ENCODE data around the gene ABCC5. TPM values are rescaled to one million over a fixed set of nuclear protein-coding genes. Genes with fewer than 3 reads are reported as not detected.

The ABCC5 gene
- total RNA-seq, 1 experiment from 2014 or later = 10.0 TPM

DNA sequence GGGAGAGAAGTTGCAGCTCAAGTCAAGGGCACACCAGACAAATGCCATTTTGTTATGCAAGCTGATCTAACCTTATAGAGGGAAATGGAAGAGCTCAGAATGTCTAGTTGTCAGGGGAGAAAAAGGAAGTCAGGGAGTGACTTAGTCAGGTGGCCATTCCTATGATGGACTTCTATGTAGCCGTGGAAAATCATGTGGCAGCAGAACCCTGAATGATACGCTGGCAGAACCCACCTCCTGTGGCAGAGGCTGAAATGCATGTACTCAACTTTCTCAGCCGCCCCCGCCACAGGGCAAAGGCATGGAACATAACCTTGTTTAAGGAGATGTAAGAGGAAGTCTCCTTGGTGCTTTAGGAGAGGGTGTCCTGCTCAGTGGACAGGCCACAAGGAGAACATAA lies 95.3 kb downstream of the ABCC5 start:
- no peak for DNase-seq (ENCODE audit: low read depth)

DNA sequence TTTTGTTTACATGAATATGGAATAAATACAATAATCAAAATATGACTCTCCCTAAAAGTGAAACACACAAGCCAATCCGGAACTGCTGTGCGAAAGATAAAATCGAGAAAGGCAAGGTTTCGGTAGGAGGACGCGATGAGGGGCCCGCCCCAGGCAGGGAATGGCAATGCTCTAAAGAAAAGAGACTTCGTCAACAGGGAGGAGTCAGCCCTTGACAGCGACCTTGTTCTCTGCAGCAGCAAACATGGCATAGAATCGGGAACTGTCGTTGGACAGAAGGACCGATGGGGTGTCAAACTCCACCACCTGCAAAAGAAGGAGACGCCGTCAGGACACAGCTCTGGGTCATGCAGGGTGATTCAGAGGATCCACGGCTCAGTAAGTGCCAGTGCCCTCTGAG lies 96.6 kb downstream of the ABCC5 start:
- DNase-seq (ENCODE audit: low read depth) = no peak

DNA sequence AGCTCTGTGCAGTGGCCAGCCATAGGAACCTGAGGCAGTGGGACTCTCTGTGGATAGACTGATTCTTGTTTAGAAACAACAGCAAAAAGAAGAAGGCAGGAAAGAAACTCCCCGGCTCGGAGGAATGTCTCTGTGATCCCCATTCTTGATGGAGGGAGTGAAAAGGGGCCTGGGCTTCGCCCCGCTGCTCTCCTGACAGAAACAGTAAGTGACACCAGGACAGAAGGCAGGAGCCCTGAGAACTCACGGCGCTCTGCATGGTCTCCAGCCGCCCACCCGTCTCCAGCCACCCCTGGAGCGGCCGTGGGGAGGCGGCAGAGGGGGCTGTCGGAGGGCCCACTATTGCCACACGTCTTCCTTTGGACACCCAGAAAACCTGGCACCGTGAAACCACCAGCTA lies 97.3 kb downstream of the ABCC5 start:
- DNase-seq (ENCODE audit: low read depth) = no peak

DNA sequence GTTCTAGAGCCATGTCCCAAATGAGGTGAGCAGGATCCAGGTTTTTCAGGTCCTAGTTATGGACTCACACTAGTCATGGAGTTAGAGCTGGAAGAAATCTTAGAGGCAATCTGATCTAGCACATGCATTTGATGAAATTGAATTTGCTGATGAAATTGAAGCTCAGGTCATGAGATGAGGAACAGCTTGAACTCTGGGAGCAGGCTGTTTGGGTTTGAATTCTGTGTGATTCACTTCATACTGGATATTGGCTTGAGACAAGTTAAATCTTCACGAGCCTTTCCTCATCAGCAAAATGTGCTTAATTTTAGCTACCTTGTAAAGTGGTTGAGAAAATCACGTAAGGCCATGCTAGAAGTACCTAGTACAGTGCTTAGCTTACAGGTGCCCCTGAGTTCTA lies 99.5 kb downstream of the ABCC5 start:
- DNase-seq (ENCODE audit: low read depth) = no peak

DNA sequence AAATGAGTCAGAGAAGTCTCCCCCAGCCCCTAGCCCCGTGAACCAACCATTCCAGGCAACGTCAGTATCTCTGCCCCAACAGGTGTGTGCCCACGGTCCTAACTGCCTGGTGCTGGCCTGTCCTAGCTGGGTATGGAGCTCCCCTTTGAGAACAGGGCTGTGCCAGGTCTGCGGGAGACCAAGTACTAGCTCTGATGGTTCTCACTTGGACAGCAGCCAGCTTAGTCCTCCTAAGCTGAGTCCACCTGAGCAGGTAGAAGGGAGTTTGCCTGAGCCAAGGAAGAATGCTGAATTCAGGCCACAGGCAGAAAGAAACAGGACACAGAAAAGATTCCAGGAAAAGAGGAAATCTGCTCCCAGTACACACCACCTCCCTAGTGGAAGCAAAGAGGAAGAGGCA lies 99.9 kb downstream of the ABCC5 start:
- DNase-seq (ENCODE audit: low read depth) = no peak

DNA sequence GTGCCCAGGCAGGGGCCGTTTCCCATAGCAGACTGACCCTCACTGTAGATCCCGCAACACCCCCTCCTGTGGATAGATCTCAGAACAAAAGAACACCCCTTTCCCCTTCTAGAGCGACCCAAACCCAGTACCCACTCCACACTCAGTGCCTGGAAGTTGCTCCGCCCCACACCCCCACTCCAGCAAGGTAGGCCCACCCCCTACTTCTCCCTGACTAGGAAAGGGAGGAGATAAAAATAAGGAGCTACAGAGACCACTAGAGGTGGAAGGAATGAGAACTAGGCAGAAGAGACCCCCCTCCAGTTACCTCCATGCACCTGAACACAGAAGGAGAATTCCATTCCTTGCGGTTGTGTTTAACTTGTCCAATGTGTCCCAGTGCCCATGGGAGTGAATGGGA lies 102.8 kb downstream of the ABCC5 start:
- DNase-seq (ENCODE audit: low read depth) = no peak

DNA sequence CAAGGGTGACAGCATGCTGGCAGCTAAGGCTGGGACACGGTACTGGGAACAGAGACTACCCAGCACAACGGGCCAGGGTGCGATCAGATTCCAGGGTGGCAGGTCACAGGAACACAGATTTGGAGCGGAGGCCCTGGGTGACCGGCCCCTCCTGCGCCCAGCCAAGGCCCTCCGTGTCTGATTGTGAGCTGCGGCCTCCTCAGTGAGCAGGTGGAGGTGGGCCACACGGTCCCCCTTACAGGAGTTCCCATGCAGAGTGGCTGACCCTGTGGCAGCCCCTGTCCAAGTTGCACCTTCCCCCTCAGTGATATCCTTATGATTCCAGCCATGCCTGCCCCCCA lies 104.1 kb downstream of the ABCC5 start:
- no peak for DNase-seq (ENCODE audit: low read depth)

DNA sequence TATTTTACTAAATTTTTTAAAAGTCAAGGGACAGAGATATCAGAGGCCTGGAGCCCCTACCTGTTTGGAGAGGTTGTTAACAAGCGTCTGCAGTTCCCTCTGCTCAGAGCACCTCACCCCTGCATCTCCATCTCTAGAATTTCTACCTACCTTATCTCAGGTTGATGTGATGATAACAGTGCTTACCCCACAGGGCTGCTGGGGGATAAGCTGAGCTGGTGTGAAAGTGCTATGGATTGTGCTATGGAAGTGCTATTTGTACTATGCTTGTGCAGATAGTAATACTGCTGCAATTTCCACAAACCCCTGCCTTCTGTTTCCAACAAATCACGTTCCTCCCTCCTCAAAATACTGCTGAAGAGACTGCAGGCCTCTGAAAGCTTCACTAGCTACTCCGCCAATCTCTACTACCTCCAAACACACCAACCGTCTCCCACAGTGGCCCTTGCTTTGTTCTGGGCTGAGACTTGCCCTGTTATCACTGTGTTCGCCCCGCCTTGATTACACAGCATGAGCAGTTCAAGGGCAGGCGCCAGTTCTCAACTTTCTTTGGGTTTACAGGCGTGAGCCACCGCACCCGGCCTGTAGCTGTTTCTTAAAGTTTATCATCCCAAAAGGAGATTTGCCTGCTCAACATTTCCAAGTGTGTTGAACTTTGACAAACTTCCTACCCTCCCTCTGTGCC lies 104.6 kb downstream of the ABCC5 start:
- no peak for DNase-seq (ENCODE audit: low read depth)

DNA sequence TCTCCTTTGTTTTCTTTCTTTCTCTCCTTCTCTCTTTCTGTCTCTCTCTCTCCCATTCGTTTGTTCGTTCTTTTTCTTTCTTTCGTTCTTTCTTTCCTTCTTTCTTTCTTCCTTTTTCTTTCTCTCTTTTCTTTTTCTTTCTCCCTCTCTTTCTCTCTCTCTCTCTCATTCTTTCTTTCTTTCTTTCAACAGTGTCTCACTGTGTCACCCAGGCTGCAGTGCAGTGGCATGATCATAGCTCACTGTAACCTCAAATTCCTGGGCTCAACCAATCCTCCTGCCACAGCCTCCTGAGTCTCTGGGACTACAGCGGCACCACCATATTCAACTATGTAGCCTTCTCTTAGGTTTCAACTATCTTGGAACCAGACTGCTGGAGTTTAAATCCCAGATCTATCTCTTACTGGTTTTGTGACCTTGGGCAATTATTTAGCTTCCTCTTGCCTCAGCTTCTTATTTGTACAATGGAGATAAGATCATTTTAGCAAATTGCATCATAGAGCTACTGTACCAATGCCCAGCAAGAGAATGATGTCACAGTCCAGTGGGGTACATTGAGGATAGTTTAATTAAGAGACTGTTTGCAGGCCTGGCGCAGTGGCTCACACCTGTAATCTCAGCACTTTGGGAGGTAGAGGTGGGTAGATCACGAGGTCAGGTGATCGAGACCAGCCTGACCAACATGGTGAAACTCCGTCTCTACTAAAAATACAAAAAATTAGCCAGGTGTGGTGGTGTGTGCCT lies 105.7 kb downstream of the ABCC5 start:
- no peak for DNase-seq (ENCODE audit: low read depth)

DNA sequence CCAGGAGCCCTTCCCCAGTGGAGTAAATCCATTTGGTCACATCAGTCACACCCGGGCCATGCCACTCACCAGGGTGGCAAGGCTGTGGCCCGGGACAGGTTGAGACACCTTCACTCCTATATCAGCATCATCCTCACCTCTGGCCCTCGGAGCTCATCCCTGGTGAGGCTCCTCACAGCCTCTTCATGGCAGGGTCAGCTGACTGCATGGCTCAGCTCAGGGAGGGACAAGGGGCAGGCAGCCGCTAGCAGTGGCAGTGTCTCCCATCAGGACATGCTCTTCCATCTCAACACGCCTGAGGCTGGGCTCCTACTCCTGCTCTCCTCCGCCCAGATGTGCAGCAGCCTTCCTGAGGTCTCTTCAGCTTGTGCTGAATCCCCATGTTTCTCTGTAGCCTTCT lies 106.6 kb downstream of the ABCC5 start:
- DNase-seq (ENCODE audit: low read depth) = no peak

DNA sequence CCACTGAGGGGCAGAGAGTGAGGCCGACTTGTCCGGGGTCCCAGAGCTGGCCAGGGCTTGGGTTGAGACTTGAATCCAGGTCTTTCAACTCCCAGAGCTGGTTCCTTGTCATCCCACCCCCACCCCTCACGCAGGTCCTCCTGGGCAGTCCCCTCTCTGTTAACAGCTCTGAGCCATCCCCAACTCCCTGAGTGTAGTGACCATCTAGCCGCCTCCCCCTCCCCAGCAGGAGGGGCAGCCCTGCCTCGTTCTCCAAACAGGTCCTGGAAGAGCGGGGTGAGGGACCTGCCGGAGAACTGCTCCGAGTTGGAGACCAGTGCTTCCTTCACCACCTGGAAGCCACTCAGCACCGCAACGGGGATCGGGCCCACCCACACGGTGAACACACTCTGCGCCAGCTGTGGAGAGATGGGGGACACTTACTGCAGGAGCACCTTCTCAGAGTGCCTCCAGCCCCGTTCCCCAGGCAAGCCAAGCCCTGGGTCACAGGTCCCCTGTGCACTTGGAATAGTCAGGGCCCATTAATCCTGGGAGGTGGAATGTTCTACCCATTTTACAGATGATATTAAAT lies 108.6 kb downstream of the ABCC5 start:
- no peak for DNase-seq (ENCODE audit: low read depth)

DNA sequence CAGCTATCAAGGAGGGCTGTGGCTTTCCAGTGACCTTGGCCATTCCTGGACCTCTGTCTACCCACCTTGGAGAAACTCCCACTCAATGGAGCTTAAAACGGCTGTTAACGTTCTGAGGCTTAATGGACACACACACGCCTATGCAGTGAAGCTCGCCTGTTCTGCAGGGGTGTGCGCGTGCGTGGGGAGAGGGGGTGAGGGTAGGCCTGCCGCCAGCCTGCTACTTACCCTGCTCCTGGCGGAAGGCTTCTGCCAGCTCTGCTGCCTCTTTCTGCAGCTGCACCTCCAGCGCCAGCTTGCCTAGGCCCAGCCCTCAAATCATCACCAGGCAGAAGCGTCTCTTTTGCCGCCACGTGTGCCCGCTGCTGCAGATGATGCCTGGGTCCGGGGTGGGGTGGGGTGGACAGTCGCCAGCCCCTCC lies 109.8 kb downstream of the ABCC5 start:
- DNase-seq (ENCODE audit: low read depth) = no peak

DNA sequence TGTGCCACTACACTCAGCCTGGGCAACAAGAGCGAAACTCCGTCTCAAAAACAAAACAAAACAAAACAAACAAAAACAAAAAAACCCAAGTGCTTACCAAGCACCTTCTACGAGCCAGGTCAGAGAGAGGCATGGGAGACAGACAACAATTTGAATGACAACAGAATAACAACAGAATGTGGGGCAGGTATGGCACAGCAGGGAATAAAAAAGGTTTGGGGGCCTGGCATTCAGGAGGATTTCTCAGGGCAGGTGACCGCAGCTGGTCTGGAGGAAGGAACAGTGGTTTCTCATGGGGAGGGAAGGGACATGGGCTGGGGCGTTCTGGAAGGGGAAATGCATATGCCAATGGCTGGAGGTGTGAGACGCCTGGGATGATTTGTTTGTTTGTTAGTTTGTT lies 110.5 kb downstream of the ABCC5 start:
- no peak for DNase-seq (ENCODE audit: low read depth)

DNA sequence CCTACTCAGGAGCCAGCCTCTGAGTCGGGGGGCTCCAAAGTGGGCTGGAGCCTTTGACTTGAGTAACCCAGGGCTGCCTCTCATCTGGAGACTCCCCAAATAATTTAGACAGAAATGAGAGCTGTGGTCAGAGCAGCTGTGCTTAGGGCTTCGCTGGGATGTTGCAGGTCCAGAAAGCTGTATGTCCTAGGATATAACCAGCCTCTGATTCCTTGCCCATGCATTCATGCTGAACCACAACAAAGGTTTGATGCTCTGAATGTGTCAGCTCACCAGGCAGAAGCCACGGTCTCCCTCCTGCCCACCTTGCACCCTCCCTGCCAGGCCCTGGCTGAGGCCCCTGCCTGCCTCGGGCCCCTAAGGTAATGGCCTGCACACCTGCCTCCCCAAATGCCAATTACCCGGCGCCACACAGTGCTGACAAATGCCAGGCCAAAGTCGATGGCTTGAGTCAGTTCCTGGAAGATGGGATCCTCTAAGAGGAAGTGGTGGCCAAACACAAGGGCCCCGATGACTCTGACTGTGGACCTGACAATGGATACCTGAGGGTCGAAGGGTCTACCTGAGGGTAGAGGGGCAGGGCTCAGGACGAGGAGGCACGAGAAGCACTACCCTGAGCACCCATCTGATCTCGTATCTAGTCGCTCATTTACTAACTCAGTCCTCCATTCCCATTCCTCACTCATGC lies 111.3 kb downstream of the ABCC5 start:
- no peak for DNase-seq (ENCODE audit: low read depth)

DNA sequence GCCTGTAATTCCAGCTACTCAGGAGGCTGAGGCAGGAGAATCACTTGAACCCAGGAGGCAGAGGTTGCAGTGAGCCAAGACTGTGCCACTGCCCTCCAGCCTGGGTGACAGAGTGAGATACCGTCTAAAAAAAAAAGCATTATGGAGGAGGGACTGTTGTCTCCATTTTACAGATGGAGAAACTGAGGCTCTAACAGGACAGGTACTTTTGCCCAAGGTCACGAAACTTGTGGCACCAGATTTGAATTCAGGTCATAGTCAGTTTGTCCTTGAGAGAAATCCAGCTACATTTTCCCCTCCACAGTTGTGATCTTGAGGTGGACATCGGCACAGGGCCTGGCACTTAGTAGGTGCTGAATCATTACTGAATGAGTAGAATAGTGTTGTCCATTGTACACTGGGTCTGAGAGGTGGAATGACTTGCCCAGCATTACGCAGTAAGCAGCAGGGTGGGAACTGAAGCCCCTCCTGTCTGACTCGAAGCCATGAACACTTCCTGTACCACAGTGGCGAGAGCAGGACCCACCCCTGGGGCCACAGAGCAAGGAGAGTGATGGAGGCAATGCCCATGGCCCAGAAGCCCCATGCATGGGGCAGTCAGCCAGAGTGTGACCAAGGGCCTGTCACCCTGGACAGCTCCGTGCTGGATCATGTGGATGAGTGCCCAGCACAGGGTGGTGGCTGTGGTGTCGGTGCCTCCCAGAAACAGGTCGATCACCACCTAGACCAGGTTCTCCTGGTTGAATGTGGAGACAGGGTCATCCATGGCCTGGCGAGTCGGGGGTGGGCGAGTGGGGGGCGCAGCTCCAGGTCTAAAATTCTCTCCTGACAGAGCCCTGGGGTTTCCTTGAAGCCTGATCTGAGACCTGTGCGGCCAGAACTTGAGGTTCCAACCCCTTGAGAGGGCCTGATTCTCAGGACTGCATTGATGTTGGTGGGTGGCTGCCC lies 112.6 kb downstream of the ABCC5 start:
- no peak for DNase-seq (ENCODE audit: low read depth)

DNA sequence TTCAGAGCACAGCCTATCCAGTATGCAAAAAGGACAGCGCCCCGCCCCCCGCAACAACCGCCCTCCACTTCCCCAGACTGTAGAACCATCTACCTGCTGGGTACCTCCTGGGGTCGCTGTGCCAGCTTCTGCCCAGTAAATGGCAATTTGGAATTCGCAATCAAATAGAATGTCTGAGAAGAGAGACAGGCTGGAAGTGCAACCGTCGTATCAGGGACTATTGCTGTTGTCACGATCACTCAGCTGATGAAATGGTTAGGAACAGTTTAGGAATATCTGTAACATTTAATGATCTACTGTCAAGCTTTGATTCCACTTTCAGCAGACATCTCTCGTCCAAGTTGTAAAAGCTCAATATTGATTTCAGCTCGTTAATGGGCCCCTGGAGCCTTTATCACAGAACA lies 119.7 kb downstream of the ABCC5 start:
- no peak for DNase-seq (ENCODE audit: low read depth)

DNA sequence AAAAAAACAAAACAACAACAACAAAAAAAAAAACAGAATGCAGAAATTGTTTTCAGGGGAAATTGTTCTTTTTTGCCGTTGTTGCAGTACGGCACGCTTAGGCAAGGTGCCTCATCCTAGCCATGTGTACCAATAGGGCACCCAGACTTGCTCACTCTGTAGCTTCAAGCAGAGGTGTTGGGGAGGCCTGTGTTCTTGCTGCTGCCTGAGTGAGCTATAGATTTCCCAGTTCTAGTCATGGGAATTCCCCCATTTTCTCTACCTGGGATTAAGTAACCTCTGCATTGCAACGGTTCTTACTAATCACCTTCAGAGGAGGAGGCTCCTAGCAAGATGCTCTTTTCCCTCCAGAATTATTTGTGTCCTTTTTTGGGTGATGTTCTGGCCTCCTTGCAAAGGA lies 120.1 kb downstream of the ABCC5 start:
- no peak for DNase-seq (ENCODE audit: low read depth)

DNA sequence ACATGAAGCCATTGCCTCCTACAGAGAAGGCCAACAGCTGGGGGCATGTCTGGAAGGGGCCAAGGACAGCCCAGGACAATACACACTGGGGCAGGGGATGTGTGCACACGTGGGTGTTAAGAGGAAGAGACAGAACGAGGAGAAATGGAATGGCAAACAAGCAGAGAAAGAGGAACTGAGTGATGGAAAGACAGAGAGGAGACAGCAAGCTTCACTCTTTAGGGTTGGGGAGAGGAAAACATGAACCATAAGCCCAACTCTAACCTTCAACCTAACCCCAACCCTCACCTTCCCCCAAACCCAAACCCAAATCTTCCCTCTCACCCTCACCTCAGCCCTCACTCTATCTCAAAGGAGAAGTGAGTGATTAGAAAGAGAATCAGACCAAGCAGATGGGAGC lies 121.1 kb downstream of the ABCC5 start:
- DNase-seq (ENCODE audit: low read depth) = no peak

DNA sequence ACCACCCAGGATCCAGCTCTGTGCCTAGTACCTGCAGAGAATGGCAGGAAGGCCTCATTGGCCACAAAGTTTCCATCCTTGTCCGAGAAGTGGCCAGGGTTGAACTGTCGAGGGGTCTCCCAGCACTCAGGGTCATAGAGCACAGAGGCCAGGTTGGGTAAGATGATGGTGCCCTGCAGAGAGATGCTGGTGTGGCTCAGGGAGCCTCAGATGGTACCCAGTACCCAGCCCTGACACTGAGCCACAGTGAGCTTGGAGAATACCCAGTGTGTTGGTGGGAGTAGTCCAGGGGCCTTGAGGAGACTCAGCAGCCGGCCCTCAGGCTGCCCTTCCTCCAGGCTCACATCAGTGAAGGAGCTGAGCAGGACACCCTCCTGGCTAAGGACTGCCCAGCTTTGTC lies 121.5 kb downstream of the ABCC5 start:
- DNase-seq (ENCODE audit: low read depth) = no peak

DNA sequence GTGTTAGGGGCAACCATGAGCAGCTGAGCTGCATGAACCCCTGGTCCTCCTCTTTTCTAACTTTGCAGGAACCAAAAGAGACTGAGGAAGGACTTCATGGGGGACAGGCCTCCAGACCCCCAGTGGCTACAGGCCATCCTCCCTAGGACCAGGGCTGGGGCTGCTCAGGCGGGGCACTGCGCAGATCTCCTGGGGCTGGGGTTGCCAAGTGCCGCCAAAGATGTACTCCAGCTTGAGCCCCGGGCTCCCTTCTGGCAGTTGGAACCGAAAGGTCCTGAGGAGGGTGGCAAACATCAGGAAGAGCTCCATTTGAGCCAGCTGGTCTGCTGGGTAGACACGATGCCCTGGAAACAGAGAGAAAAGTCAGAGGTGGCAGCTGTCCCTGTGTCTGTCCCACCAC lies 121.9 kb downstream of the ABCC5 start:
- DNase-seq (ENCODE audit: low read depth) = no peak

DNA sequence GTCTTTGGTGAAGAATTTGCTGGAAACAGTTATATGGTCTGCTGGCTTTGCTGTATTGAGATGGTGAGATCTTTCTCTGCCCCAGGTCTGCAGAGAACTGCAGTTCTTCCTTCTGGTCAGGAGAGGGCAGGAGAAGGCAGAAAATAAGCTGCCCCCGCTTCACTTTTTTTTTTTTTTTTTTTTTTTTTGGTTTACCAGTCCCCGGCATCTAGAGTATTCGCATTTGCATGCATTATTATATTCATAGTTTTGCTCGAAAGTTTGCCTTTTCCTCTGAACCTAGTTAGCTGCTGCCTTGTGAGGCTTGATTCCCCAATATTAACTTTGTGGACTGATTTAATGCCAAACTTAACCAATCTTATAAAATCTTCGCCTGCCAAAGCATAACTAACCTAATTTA lies 122.4 kb downstream of the ABCC5 start:
- DNase-seq (ENCODE audit: low read depth) = peak; percentile 52

Measured in Daoy (cell line).